Adrenal gland (tissue), 12 donors: Measurements from ENCODE around the gene MSANTD2. TPM values are rescaled to one million over a fixed set of nuclear protein-coding genes. Genes with fewer than 3 reads are reported as not detected.

Source experiments
- DNase-seq, 7 donors: peaks; one replicate each; pipeline ENCODE4 v3.0.0-alpha.2; 2019 to 2020
- H3K27ac ChIP-seq, 5 donors: fragments of 200-600 bp; sonication (generic) in 4 of 5; 1 replicate in 3 of 5; 2 replicates in 2 of 5; pipeline versions ENCODE4 v1.5.1 to v1.8.0; 2016 to 2020; ENCODE audit warnings: mild to moderate bottlenecking in 1 of 5
- H3K27me3 ChIP-seq: fragments of 200-600 bp; 2 replicates; pipeline ENCODE4 v1.8.0; 2021
- H3K36me3 ChIP-seq, 2 donors: fragments of 200-600 bp; replicated peaks in 1 of 2; 1 replicate in 1 of 2; 2 replicates in 1 of 2; pipeline versions ENCODE4 v1.5.1 to v1.8.0; 2018 to 2022
- H3K4me1 ChIP-seq, 2 donors: fragments of 200-600 bp; replicated peaks in 1 of 2; 1 replicate in 1 of 2; 2 replicates in 1 of 2; pipeline versions ENCODE4 v1.5.1 to v1.8.0; 2018 to 2021
- H3K4me3 ChIP-seq, 4 donors: fragments of 200-600 bp; sonication (generic) in 3 of 4; one replicate each; pipeline ENCODE4 v1.5.1; 2016 to 2018
- H3K9me3 ChIP-seq, 3 donors: fragments of 200-600 bp; sonication (generic) in 1 of 3; replicated peaks in 1 of 3; 1 replicate in 2 of 3; 2 replicates in 1 of 3; pipeline versions ENCODE4 v1.5.1 to v1.8.0; 2016 to 2021
- POLR2A ChIP-seq, 2 donors: fragments of 450-650 bp; IDR thresholded peaks; one replicate each; pipeline ENCODE4 v1.6.1; 2017; ENCODE audit warnings: antibody characterized with exemption in 2 of 2, mild to moderate bottlenecking in 2 of 2, moderate library complexity in 1 of 2
- WGBS, 4 donors: extraction: QIAGEN DNeasy Blood & Tissue Kit in 2 of 4; methylation state at CpG; one replicate each; pipeline versions ENCODE4 v1.1.5 to v1.1.7; 2013 to 2017; 5-methylcytosine and 5-hydroxymethylcytosine counted together
- intact Hi-C, 2 donors: fragments of 100-400 bp; cut with DNase I; formaldehyde crosslinking; loops; one replicate each; pipeline versions ENCODE4 v1.14.1 to v1.15.0; 2022 to 2023
- polyA plus RNA-seq, 3 donors: library from polyadenylated mRNA; stranded (reverse); fragments of 200-250 nt in 2 of 3; fragments of 350-450 nt in 1 of 3; fragmentation: Illumina TruSeq in 1 of 3; extraction: RNeasy Lipid Tissue Mini Kit (QIAGEN cat#74804) in 1 of 3; gene quantifications; one replicate each; pipeline ENCODE4 v1.2.3, GENCODE V29; 2013 to 2014
- total RNA-seq, 9 donors: library from RNA; depleted of rRNA in 4 of 9; stranded (reverse); fragments of >200 nt in 4 of 9; fragments of 120-200 nt in 1 of 9; fragmentation: NEBNext Ultra II Directional in 1 of 9; extraction: Animal tissue kit (Norgen Biotek cat#: 25700) in 1 of 9; gene quantifications; one replicate each; pipeline versions ENCODE4 v1.1.0 to v1.2.4, GENCODE V29; 2013 to 2023
- TF ChIP-seq, protein P1 (sequence below), 6 experiments: fragments of 450-650 bp in 4 of 6; fragments of 200-600 bp in 2 of 6; sonication (generic) in 1 of 6; IDR thresholded peaks; 1 replicate in 5 of 6; 2 replicates in 1 of 6; pipeline versions ENCODE4 v1.5.1 to v1.8.0; 2016 to 2021; ENCODE audit warnings: antibody characterized with exemption in 6 of 6, mild to moderate bottlenecking in 2 of 6, moderate library complexity in 1 of 6
- donor health status: healthy with polysubstance abuse.
- donor health status: Bipolar disorder and iron deficiency.
- donor health status: DM: yes; HTN: yes; CAD: no.
- donor health status: DM: no; HTN: no; CAD: no.
- donor health status: DM: no; HTN: no; CAD: no.
- donor health status: DM: yes; HTN: yes; CAD: no.

MSANTD2 gene
- total and polyA plus RNA-seq, 12 donors: 4.4 to 16.8 (median 9.7) TPM

DNA sequence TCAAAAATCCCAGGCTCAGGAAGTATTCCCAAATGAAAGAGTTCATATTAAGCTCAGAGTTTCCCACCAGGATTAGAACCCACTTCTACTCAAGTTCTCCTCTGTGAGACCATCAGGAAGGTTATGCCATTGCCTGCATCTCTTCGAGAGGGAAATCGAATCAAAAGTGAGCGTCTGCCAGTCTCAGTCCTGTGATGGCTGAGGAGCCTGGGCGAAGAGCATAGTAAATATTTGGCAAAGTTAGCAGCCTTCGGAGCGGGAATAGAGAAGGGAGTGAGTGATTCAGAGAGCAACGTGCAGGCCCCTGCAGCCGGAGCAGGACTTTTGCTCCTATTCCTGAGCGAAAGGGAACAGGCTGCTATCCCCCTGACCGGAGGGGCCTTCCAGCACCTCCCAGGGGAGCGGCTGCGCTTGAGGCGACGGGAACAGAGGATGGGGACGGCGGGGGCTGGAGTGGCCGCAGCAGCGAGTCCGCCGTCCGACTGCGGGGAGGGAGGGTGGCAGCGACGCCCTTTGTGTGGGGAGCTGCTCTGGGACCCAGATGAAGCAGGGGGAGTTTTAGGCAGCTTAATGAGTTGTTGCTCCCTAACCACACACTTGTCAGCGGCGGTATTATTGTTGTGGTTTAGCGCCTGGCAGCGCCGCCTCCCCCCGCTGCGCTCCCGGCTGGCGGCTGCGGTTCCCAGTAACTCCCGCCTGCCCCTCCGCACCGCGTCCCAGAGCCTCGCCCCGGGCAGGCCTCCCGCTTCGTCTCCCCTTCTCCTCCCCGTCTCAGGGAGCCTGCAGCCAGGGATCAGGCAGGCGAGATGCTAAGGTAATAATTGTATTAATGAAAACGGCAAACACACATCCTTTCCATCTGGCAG, 82.2 kb downstream of the MSANTD2 start:
- Histone ChIP-seq H3K4me3 (peak overlapping the region in 2 of 4 donors; percentile 18 to 33), H3K36me3 (no peaks in the 10 kb centered on the region), H3K4me1 (peaks cover 5 to 12% of the 10 kb centered on the region in 2 donors), H3K27me3 (peaks cover 12% of the 10 kb centered on the region), H3K27ac (no peak overlapping the region), H3K9me3 (no peaks in the 10 kb centered on the region)
- TF ChIP-seq POLR2A (IDR thresholded peaks at IDR 0.05): no peak
- TF ChIP-seq, protein P1, sequence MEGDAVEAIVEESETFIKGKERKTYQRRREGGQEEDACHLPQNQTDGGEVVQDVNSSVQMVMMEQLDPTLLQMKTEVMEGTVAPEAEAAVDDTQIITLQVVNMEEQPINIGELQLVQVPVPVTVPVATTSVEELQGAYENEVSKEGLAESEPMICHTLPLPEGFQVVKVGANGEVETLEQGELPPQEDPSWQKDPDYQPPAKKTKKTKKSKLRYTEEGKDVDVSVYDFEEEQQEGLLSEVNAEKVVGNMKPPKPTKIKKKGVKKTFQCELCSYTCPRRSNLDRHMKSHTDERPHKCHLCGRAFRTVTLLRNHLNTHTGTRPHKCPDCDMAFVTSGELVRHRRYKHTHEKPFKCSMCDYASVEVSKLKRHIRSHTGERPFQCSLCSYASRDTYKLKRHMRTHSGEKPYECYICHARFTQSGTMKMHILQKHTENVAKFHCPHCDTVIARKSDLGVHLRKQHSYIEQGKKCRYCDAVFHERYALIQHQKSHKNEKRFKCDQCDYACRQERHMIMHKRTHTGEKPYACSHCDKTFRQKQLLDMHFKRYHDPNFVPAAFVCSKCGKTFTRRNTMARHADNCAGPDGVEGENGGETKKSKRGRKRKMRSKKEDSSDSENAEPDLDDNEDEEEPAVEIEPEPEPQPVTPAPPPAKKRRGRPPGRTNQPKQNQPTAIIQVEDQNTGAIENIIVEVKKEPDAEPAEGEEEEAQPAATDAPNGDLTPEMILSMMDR (IDR thresholded peaks at IDR 0.05): no peak
- intact Hi-C loops: no loop called here
- no peak for DNase-seq
- WGBS, 4 donors: 1 to 2% (median 1%) methylated on average over 16 to 45 of the region's 45 CpGs

DNA sequence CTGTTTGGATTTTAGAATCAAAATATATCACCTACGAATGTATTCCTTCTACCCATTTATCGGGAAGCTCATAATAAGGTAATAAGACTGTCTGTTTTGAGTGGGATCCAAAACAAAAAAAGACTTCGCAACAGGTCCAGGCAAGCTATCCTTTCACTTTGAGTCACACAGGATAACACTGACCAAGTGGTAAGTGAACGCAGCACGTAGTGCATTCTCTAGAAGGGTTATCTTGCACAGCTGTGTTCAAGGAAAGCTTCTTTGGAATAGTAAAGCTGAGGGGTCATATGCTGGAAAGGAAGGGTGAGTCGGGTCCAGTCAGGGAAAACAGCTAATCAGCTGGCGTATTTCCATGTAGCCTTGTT, 82.8 kb downstream of the MSANTD2 start:
- Histone ChIP-seq H3K4me1 (peaks cover 5 to 12% of the 10 kb centered on the region in 2 donors), H3K9me3 (no peaks in the 10 kb centered on the region), H3K27me3 (peaks cover 11% of the 10 kb centered on the region), H3K36me3 (no peaks in the 10 kb centered on the region), H3K4me3 (peak overlapping the region in 1 of 4 donors; percentile 33), H3K27ac (no peak overlapping the region)
- no peak for DNase-seq
- TF ChIP-seq, protein P1 (IDR thresholded peaks at IDR 0.05): no peak
- no peak for TF ChIP-seq POLR2A (IDR thresholded peaks at IDR 0.05)
- whole genome bisulfite sequencing, 4 donors: 38 to 49% (median 44%) methylated on average over 7 of the region's 7 CpGs
- intact Hi-C loops: no loop called here

DNA sequence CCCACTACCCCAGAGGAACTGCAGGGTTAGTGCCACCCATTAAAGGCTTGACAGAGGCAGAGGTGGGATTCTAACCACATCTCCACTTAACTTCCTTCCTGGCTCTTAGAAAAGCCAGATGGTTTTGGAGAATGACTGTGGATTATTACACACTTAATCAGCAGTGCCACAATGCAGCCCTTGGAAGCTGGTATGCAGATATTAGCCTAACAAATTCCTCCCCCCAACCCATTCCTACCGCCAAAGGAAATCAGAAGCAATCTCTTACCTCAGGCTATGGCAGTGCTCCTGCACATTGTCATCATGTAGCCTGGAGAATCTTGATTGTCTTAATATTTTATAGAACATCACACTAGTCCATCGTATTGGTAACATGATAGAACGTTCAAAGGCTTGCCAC, 83.6 kb downstream of the MSANTD2 start:
- Histone ChIP-seq H3K27me3 (peaks cover 11% of the 10 kb centered on the region), H3K9me3 (no peaks in the 10 kb centered on the region), H3K4me1 (peaks cover 5 to 12% of the 10 kb centered on the region in 2 donors), H3K27ac (no peak overlapping the region), H3K36me3 (no peaks in the 10 kb centered on the region), H3K4me3 (no peak overlapping the region)
- no peak for DNase-seq
- no peak for TF ChIP-seq POLR2A (IDR thresholded peaks at IDR 0.05)
- TF ChIP-seq, protein P1 (IDR thresholded peaks at IDR 0.05): no peak
- intact Hi-C loops: no loop called here
- WGBS, 4 donors: 43 to 66% (median 53%) methylated on average over 3 of the region's 3 CpGs

Other genes with a start within 250 kb of the MSANTD2 start
- not detected for gene OR8A1, start 230.4 kb downstream of the MSANTD2 start, total RNA-seq
- gene OR8A1, start 230.4 kb downstream of the MSANTD2 start, polyA plus RNA-seq: not detected
- not detected for gene PANX3, start 189.0 kb downstream of the MSANTD2 start, total RNA-seq
- gene PANX3, start 189.0 kb downstream of the MSANTD2 start, polyA plus RNA-seq: not detected
- 10 to 100 TPM; 22.3 to 41.4 (median 35.1) TPM for gene TBRG1, start 177.5 kb downstream of the MSANTD2 start, total RNA-seq
- 10 to 100 TPM; 38.4 to 66.7 (median 52.1) TPM for gene TBRG1, start 177.5 kb downstream of the MSANTD2 start, polyA plus RNA-seq
- 10 to 100 TPM in 8 of 9 donors, 1 to 10 TPM in 1; 6.4 to 50.0 (median 30.3) TPM for gene SIAE, start 126.7 kb downstream of the MSANTD2 start, total RNA-seq
- gene SIAE, start 126.7 kb downstream of the MSANTD2 start, polyA plus RNA-seq: 10 to 100 TPM; 16.7 to 30.0 (median 16.7) TPM
- 1 to 10 TPM; 1.3 to 7.5 (median 2.8) TPM for gene SPA17, start 126.5 kb downstream of the MSANTD2 start, total RNA-seq
- gene SPA17, start 126.5 kb downstream of the MSANTD2 start, polyA plus RNA-seq: 10 to 100 TPM in 1 of 3 donors, 1 to 10 TPM in 2; 7.4 to 14.8 (median 8.0) TPM
- 1 to 10 TPM in 6 of 9 donors, under 1 TPM in 1, not detected in 2; 0.89 to 4.1 (median 3.3) TPM for gene NRGN, start 60.5 kb downstream of the MSANTD2 start, total RNA-seq
- 10 to 100 TPM in 1 of 3 donors, 1 to 10 TPM in 2; 5.1 to 10.9 (median 9.6) TPM for gene NRGN, start 60.5 kb downstream of the MSANTD2 start, polyA plus RNA-seq
- gene VSIG2, start 48.2 kb downstream of the MSANTD2 start, total RNA-seq: 1 to 10 TPM in 1 of 9 donors, under 1 TPM in 4, not detected in 4; 0.11 to 1.4 (median 0.28) TPM
- 1 to 10 TPM in 1 of 3 donors, under 1 TPM in 2; 0.29 to 2.4 (median 0.67) TPM for gene VSIG2, start 48.2 kb downstream of the MSANTD2 start, polyA plus RNA-seq
- 10 to 100 TPM in 8 of 9 donors, 1 to 10 TPM in 1; 8.2 to 36.9 (median 29.3) TPM for gene ESAM, start 38.1 kb downstream of the MSANTD2 start, total RNA-seq
- 10 to 100 TPM; 17.1 to 31.2 (median 21.5) TPM for gene ESAM, start 38.1 kb downstream of the MSANTD2 start, polyA plus RNA-seq
- gene ROBO3, start 65.0 kb upstream of the MSANTD2 start, total RNA-seq: 10 to 100 TPM in 6 of 9 donors, 1 to 10 TPM in 3; 5.8 to 60.1 (median 17.5) TPM
- 10 to 100 TPM in 2 of 3 donors, 1 to 10 TPM in 1; 1.7 to 87.4 (median 64.3) TPM for gene ROBO3, start 65.0 kb upstream of the MSANTD2 start, polyA plus RNA-seq
- gene ROBO4, start 97.5 kb upstream of the MSANTD2 start, total RNA-seq: 10 to 100 TPM in 8 of 9 donors, 1 to 10 TPM in 1; 5.7 to 40.7 (median 19.8) TPM
- gene ROBO4, start 97.5 kb upstream of the MSANTD2 start, polyA plus RNA-seq: 10 to 100 TPM in 2 of 3 donors, 1 to 10 TPM in 1; 4.6 to 31.0 (median 17.0) TPM
- under 1 TPM in 1 of 9 donors, not detected in 8; 0.28 TPM for gene HEPN1, start 118.8 kb upstream of the MSANTD2 start, total RNA-seq
- under 1 TPM in 1 of 3 donors, not detected in 2; 0.07 TPM for gene HEPN1, start 118.8 kb upstream of the MSANTD2 start, polyA plus RNA-seq
- 1 to 10 TPM in 1 of 9 donors, under 1 TPM in 5, not detected in 3; 0.06 to 2.3 (median 0.23) TPM for gene HEPACAM, start 135.6 kb upstream of the MSANTD2 start, total RNA-seq
- gene HEPACAM, start 135.6 kb upstream of the MSANTD2 start, polyA plus RNA-seq: 1 to 10 TPM in 1 of 3 donors, under 1 TPM in 2; 0.16 to 1.6 (median 0.24) TPM
- 1 to 10 TPM in 7 of 9 donors, under 1 TPM in 2; 0.78 to 4.9 (median 2.0) TPM for gene CCDC15, start 153.8 kb upstream of the MSANTD2 start, total RNA-seq
- gene CCDC15, start 153.8 kb upstream of the MSANTD2 start, polyA plus RNA-seq: 1 to 10 TPM in 1 of 3 donors, under 1 TPM in 2; 0.47 to 3.7 (median 0.72) TPM